ENCODE data around the gene APOL3.
"Not testable (repeated sequence)": the region's sequence is repeated elsewhere in the genome, so short reads cannot be mapped to it uniquely, and the experiment has no call there.

GRCh38 chr22:36161793-36162126 lies 1.2 kb upstream of the APOL3 start:
- not testable (repeated sequence) for TF ChIP-seq EZH2phosphoT487 (IDR thresholded peaks at IDR 0.05; ENCODE audit: borderline replicate concordance, low read length); CTCF (conservative IDR thresholded peaks at IDR 0.05; ENCODE audit: low read depth, low read length)
